ENCODE measurements around the gene MS4A6E.

Gene MS4A6E

DNA sequence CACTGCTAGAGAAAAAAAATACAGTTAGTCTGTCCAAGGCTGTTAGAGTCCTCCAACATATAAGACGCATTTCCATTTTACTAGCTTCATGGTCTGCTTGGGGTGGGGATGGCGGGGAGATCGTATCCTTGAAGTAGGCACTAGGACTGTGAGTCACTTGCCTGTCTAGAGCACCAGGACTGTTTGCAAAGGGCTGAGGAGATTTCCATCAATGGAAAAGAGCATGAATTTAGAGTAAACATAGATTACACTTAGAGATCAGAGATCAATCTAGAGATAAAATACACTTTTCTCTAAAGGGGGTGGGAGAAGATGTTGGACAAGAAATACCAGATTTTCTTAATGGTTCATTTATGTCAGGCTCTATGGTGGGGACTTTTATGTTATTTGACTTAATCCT lies 49.5 kb downstream of the MS4A6E start:
- no peak for DNase-seq

DNA sequence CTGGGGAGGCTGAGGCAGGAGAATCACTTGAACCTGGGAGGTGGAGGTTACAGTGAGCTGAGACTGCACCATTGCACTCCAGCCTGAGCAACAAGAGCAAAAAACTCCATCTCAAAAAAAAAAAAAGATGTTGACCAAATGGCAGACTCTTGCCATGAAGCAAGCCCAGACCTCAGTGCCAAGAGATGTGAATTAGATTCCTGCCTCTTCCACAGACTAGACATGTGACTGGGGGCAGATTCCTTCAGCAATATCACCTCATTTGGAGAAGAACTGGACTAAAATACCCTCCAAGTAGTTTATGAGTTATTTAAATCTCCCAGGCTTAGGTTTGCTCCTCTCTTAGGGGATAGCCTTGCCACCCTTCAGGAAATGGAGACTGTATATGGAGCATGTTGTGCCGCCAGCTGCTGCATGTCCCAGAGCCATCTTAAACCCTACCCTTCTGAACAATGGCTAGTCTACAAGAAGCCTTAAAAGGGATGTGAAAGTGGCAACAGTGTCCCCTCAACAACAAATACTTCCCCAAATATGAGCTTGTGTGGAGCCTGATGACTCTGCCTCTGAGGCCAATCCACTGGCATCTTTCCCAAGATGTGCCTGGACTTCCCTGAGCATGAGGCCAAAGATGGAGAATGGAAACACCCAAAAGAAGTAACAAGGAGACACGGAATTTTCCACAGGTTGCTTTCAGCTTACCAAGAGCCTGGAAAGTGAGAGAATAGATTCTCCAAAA lies 50.5 kb downstream of the MS4A6E start:
- DNase-seq, result no peak

DNA sequence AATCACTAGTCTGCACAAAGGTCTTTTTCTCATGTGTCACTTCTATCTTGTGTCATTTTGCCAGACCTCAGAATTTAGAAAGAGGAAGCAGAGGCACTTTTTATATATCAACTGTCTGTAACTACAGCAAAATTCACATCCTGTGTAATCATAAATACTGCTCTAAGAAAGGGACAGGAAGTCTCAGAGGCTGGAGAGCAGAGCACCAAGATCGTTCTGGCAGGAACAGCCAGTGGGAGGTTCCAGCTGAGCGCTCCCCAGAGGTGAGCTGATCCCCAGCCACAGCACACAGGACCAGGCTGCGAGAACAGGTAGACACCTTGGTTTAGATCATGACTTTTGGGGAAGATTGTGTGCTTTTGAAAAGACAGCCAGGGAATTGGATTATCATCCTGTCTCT lies 51.3 kb downstream of the MS4A6E start, which contains the start of gene MS4A7:
Gene MS4A7 (plus strand): TSS at position 179 of the 400 bp plus-strand sequence. CDS start 4,610 bp downstream, outside the sequence.
- DNase-seq, result no peak

- no peak for DNase-seq
These were observed 62.3 kb downstream of the MS4A6E start for GRCh38 chr11:60389279-60389910.

DNA sequence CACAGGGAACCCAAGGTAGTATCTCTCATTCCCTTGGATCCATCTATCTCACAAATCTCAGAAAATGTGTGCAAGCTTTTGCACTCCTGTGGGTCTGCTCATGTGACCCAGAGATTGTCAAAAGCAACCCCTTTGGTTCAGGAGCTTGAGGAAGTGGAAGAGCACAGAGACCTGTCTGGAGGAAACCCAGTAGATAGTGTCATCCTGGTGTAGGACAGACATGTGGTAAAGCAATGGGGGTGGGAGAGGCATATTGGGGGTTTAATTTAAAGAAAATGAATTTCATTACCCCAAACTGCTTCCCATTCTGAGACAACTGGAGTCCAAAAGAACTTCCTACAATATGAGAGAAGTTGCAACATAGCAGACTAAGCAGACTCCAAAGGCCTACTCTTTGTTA lies 63.4 kb downstream of the MS4A6E start:
- DNase-seq, result no peak

Data from NCI-H187 (cell line).